Hindlimb muscle (tissue), 1 donor: Measurements from ENCODE around the gene SETBP1. TPM values are rescaled to one million over a fixed set of nuclear protein-coding genes. Genes with fewer than 3 reads are reported as not detected.

ENCODE experiments used
- DNase-seq: peaks from one replicate; pipeline ENCODE4 v3.0.0-alpha.2; 2013
- polyA plus RNA-seq: library from polyadenylated mRNA; unstranded; fragments of 120-200 nt; gene quantifications from one replicate; pipeline ENCODE4 v1.2.1, GENCODE V29; 2013; ENCODE audit not compliant: insufficient read length

The SETBP1 gene
- polyA plus RNA-seq, 1 donor, result 19.5 TPM

DNA sequence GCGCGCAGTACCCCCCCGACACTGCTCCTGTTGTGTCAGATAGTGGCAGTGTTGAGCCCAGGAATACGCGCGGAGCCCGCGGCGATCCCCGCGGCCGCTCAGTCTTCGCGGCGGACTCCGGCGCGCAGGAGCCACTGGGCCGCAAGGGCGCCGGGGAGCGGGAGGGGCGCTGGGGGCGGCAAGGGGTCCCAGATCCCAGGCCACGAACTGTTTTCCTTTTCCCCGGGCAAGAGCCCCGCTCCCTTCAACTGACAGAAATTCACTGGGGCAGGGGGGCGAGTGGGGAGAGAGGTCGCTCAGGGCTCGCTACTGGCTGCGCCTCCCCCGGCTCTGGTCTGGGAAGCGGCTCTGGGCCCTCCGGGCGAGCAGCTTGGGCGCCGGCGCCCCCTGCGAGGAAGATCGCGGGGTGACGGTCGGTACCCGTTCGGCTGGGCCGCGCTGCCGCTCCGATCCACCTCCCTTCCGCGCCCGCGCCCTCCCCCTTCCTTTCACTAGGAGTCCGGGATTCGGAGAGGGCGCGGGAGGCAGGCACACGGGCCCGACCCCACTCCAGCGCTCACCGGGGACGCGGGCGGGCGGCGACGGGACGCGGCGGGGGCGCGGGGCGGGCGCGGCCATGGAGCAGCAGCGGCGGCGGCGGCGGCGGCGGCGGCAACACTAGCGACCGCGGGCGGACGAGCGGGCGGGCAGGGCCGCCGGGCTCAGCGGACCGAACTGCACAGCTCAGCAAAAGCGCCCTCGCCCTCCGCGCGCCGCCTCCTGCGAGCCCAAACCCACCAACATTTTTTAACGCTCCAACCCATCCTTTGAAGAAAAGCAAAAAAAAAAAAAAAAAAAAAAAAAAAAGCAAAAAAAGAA, 1.4 kb upstream of the SETBP1 start:
- DNase-seq, result peak; percentile 93

DNA sequence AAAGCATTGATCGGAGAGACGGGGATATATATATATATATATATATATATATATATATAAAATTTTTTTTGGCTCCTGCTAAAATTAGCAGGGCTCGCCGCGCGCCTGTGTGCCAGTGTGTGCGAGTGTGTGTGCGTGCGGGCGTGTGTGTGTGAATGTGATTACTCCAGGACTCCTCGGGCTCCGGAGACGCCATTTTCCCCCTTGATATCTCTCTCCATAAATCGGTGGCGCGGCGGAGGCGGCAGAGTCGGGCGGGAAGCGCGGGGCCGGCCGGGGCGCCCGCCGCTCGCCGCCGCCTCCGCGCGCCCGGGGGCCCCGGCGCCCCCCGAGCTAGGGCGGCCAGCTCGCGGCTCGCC, 795 bp upstream of the SETBP1 start:
- DNase-seq, result peak; percentile 56

DNA sequence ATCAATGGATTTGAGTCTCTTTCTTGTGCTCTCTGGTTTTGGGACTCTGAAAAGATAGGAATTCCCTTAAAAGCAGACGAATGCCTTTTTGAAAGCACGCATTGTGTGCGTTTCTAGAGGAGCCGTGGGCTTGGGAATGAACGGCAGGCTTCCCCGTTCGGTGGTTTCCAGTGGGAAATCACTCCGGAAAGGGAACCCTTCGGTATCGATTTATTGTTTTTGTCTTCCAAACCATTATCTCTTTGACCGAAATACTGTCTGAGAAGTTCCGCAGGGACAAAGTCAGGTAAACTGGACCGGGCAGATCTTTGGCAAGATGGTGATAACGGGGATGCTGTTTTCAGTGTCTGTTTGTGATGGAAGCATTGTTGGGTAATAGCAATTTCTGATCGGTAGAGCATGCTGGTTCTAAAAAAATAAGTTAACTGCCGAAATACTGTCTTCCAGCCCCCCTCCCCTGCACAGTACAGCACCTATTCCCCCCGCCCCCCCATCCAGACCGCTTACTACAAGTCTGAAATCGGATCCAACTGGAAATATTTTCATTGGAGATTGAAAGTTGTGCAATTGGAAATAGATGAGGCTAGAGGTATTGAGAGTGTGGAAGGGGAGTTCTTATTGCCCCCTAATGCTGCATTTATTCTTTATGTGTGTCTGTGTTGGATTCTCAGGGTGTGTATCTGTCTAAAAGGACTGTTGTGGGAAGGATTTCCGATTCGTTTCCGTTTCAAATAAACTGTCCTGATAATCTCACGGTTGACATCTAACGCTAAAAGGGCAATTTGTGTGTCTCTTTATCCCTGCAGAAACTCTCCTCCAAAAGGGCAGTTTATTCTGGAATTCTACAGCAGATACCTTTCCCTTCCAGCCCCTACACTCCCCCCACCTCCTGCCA, 635 bp downstream of the SETBP1 start:
- DNase-seq, result no peak

DNA sequence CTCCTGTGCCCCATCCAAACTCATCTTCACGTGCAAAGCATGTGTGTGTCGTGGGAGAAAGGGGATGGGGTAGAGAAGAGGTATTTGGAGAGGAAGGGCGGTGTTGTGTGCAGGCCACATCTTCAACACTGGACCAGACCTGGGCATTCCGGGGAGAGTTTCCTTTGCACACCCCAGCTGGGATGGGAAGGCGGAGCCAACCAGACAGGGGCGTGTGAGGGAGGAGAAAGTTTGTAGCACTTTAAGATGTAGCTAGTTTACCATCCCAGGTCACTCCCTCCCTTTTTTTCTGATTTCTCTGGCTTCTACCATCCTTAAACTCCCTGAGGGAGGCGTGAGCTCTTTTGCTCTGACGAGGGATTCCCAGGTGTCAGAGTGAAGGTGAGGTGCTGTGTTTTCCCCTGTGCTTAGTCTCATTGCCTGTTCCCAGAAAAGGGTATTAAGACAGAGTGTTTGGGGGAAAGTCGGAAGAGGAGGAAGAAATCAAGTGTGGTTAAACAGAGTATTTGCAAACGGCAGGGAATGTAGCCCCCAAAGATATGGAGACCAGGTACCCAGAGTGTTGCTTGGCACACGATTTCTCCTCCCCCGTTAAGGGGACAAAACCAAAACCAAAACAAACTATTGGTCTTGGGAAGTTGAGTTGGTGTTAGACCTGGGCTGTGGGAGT, 1.6 kb downstream of the SETBP1 start:
- peak; percentile 36 for DNase-seq

DNA sequence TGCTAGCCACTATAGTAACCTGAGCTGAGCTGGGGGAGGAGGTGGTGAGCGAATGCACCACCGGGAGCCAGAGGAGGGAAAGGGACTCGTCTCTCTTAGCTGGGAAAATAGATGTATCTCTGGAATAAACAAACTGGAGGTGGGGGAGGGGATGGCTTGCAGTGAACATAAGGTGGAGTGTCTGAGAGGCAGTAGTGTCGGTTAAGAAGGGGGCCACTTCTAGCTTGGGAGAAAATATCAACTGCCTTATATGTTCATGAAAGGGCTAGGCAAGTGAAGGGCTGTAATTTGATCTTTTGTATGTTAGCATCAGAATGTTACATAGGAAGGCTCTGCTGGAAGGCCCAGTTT, 2.2 kb downstream of the SETBP1 start:
- peak; percentile 32 for DNase-seq

DNA sequence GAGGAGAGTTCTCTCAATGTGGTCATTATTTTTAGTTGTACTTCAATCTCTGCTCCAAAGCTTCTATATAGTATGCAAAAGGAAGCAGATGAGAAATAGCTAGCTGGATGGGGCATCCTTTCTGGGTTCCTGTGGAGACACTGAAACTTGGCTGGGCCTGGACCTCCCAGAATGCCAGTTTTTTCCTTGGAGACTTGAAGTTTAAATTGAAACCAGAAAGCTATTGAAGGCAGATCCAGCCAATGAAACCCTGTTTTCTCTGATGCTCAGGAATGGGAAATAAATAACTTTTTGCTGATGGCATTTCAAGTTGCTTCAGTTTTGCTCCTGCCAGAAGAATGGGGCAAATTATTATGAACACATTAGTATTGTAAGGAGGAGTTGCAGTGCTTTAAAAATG, 2.9 kb downstream of the SETBP1 start:
- no peak for DNase-seq

DNA sequence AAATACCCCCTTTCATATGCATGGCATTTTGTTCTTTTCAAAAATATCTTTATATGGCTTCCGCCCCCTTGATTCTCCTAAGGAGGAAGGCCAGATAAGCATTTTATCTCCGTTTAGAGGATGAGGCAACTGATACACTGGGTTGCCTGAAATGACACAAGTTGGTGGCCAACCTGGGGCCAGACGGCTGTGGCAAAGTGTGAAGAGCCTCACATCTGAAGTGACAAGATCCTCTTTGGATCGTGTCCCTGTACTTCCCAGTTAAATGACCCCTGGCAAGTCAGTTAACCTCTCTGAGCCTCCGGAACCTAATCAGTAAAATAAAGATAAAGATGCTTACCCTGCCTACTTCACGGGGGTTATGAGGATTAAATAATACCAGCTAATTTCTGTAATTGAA, 4.6 kb downstream of the SETBP1 start:
- DNase-seq, result no peak

DNA sequence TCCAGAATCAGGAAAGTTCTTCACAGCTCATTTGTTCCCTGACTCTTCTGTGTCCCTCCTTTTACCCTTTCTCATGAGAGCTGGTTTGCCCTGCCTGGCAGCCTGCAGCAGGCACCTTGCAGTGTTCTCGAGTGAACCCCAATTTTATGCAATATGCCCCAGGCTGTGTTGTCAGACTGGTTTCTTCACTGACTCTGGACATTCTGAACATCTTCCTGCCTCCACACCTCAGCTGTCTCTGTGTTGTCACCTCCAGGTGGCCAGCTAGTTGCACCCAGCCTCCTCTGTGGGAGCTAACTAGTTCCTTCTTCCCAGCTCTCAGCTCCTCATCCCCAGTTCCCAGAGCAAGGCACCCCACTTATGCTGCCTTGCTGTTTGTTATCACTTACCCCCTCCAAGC, 5.5 kb downstream of the SETBP1 start:
- DNase-seq, result no peak

DNA sequence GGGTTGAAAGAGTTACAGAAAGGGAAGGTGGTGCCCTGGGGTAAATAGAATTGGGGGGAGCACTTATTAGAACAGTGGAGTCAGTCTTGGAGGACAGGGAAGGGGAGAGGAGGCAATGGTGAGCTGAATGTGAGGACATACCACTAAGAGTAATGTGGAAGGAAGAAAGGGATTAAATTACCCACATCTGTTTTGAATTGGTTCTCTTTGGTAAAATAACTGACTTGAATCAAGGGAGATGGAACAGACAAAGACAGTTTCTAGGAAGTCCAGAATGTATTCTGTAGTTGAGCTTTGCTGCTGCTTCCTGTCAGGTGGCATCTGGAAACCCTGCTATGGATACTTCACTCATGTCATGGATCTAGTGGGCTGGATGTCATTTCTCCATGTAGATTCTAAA, 6.7 kb downstream of the SETBP1 start:
- no peak for DNase-seq

DNA sequence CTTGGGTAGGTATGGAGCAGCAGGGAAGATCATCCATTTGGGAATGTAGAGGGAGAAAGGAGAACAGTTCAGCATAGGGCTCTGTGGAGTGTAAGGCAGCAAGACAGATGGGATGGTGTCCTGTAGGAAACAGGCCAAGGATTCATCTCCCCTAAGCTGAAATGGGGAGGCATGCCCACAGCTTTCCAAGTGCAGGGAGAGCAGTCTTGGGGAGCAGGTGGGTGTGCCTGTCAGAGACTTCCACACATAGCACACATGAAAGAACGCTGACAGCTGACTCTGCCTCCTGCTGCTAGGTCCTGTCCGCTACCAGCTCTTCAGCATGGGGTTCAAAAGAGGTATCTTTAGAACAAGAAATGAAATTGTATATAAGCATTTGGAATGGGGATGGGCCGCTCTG, 9.0 kb downstream of the SETBP1 start:
- no peak for DNase-seq

DNA sequence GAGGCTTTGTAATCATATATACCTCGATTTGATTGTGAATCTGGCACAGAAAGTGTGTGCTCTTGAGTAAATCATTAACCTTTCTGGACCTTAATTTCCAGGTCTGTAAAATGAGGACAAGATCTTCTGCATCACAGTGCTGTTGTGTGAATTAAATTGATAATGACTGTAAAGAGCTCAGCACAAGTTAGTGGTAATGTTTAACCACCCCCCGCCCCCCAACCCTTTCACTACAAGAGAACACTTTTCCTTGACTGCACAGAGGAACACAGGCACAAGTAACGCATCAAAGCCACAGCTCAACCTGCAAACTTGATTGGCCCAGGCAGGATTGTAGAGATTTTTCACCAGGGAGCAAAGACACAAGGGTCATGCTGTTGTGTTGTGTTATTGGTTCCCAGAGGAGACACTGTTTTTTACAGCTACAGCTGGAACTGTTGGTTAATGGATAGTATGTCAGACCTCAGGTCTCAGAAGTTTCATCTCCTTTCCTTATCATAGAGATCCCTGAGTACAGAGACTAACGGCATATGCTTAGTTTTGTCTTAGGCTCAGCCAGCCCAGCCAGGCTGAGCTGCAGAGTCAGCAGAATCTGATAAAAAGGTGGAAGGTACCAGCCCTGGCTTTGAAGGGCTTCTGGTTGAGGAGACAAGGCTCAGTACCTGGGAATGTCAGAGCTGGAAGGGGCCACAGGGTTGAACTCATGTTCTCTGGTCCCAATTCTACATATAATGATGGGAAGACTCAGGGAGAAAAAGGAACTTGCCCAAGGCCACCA, 10.6 kb downstream of the SETBP1 start:
- DNase-seq, result no peak

DNA sequence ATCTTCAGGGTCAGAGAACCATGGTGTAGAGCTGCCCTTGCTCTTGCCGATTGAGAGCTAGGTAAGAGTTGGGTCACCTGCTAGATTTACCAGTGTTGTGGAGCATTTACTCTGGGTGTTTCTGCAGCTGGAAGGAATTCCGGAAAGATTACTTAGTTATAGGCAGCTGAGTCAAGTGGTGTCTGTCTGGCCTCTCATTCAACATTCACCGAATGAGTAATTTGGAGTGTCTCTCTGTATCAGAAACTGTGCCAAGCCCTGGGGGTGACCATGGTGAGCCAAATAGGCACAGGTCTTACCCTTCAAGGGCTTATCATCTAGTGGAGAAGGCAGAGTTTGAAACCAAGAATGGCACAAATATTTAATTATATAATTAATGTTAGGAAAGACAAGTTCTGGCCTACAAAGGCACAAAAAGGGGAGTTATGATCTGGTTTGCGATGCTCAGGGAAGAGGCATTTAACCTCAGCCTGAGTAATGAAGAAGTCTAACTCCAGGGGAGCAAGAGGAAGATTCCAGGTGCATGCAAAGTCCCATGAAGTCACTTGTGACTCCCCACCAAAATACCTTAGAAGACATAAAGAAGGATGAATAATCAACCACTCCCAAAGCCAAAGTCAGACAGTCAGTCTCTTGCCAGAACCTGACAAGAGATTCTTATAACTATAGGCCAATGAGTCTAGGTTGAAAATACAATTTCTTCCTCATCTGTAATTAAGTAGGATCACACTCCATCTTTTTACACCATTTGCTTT, 12.5 kb downstream of the SETBP1 start:
- no peak for DNase-seq

DNA sequence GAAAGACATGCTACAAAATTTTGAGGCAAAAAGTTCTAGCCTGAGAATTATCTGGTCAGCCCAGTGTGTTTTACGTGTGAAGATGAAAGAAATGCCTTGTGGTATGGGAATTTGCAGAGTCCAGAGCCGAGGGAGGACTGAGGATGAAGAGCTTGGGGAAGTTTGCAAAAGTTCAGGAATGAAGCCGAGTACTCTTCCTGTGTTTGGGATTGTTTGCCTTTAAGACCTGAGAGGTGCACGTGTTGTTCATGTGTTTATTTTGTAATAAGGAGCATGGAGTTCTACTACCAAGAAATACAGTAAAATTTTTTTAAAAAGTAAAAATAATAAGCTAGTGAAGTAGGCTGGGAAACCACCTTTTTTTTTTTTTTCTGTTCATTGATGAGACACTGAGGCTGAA, 14.8 kb downstream of the SETBP1 start:
- DNase-seq, result no peak

DNA sequence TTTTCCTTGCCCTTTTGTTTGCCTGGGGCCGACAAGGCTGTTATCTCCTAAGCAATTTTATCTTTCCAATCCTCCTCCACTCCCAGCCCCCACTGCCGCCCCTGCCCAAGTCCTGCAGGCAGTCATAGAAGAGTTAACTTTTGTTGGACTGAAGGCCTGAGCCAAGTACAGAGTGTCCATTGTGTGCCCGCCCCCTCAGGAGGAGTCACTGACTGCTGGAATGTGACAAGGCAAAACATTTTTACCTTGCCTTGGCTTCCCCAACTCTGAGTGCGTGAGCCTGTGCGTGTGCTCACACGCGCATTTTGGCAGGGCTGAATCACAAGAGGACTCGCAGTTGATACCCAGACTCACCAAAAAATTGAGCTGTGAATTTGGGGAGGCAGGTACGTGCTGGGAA, 16.2 kb downstream of the SETBP1 start:
- no peak for DNase-seq

DNA sequence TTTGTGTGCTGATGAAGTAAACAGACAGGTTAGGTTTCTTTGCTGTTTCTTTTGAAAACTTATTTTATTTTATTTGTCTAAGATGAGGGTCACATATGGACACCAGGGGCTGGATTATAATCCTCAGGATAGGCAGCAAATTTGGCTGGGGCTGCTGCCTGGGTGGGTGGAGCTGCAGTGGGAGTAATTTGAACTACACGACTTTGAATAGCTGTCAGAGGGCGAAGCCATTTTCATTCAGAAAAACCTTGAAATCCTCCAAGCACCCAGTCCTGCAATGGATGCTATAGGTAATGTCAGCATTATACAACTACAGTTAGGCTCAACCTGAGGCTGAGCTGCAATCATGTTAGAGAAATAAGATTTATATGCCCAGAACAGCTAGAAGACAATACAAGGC, 16.6 kb downstream of the SETBP1 start:
- no peak for DNase-seq

DNA sequence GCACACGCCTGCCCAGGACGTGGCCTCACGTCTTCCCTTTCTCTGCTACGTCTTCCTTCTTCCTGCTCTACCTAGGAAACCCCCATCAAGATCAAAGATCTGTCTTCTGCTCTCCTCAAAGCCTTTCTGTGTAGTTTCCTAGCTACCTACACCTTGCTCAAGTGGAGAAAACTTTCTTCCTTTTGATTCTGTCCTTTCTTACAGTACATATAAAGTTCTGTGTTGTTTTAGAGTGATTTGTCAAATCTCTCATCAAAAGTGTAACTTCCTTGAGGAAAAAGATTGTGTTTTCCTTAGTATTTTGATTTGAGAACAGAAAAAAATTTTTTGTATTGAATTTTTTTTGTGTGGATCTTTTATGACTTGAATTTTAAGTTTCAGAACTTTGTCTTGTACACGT, 17.8 kb downstream of the SETBP1 start:
- no peak for DNase-seq

DNA sequence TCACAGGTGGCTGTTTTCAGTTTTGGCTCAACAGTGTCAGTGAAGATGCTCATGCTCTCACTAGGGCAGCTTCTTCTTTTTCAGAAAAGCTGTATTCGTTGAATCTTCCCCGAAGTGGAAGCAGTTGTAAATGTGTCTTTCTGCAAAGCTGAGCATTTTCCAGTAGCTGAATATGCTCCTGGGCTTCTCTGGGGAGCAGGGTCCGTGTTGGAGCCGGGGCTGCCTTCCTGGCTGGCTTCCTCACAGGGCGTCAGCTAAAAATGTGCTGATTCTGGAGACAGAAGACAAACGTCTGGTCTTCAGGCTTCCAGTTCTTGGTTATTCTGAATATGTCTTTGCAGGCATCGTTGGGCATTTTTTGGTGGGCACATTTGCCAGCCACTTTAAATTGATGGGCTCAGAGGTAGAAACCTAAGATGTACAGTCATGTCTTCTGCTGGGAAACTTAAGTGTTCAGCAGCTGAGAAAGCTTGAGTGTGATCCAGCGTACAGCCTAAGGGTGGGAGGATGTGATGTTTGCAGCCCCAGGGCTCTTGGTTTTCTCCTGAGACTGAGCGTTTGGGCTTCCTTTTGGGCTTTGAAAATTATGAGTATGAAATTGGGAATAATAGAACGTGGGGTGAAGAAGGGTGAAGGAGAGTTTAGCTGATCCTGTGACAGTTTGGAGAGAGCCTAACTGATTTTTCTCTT, 19.0 kb downstream of the SETBP1 start:
- peak; percentile 40 for DNase-seq

DNA sequence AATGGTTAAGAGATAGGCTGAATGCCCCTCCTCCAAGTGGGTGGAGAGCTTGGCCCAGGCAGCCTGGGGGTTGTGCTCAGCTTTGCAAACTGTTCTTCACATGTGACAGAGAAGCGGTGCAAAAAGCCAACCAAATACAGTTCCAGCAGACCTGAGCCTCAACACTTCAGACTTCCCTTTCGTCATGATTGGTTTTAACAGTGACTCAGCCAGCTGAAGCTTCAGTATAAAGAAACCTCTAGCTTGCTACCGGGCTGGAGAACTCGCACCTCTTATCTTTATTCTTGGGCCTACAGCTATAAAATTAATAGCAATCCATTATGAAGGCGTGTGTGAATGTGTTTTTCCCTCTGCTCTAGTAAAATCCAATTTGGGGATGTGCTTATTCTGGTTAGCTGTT, 20.0 kb downstream of the SETBP1 start:
- DNase-seq, result no peak

DNA sequence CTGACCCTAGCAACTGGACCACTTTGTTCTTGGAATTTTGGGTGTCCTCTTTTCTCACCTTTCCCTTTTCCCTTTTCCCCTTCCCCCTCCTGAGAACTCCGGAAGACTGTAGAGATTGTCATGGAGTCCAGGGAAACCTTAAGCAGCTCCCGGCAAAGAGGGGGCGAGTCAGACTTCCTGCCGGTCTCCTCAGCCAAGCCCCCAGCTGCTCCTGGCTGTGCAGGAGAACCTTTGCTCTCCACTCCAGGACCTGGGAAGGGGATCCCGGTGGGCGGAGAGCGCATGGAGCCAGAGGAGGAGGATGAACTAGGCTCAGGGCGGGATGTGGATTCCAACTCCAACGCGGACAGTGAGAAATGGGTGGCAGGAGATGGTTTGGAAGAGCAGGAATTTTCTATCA, 20.5 kb downstream of the SETBP1 start:
- DNase-seq, result no peak

DNA sequence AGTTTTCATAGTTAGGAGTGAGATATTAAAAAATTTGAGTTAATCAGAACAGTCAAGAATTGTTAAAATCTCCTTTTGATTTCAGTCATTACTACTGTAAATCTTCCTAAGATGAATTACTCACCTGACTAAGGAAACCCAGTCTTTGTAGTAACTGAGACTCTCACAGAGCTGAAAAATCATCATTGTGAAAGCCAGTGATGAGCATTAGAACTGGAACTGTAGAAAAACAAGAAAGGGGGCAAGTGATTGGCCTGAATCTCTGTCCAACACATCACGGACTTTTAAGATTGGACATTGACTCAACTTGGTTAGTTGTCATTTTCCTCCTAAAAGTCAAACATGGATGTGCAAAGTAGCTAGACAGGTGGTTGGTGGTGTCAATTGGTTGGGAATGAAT, 21.9 kb downstream of the SETBP1 start:
- DNase-seq, result no peak

DNA sequence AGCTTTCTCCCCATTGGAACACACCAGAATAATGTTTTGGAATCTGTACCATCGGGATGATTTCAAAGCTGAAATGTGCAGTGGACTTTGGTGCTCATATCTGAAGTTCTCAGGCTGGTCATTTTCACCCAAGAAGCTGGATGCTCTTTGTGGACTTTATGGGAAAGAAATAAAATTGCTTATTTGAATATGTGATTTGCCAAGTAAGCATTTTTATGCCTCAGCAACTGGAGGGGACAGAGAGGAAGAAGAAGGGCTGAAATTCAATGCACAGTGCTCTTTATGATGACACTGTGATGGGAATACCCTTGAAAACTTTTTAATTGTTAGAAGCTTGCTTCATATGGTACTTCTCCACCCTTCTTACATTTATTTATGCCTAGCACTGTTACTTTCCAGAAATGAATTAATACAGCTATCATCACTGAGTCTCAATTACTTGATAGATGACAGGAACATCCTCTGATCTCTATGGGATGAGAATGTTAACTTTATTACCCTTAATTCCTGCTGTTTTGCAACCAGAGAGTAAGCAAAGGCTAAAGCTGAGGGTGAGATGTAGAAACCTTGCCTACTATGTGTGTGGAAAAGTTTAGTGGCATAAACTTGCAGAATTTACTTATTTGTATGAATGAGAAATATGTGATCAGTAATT, 23.6 kb downstream of the SETBP1 start:
- DNase-seq, result no peak
